HG02938 (cell line): ENCODE data around the gene BAK1.
"Not testable (repeated sequence)": the region's sequence is repeated elsewhere in the genome, so short reads cannot be mapped to it uniquely, and the experiment has no call there.

ENCODE experiments used
- ATAC-seq: cut with Tn5 transposase; IDR thresholded peaks from one replicate; pipeline ENCODE4 v1.9.1; 2021; ENCODE audit warnings: mild to moderate bottlenecking, moderate library complexity; ENCODE audit not compliant: unreplicated experiment

Gene BAK1

DNA sequence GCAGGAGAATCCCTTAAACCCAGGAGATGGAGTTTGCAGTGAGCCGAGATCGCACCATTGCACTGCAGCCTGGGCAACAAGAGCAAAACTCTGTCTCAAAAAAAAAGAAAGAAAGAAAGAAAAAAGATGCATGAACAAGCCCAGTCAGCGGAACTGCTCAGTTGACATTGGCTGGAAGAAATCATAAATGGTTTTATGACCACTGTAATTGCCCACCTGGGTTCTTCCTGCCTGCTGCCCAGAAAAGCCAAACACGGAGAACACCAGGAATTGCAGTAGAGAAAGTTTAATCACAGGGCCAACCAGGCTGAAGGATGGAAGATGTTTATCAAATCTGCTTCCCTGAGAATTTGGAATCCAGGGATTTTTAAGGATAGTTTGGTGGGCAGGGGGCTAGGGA, 22.7 kb downstream of the BAK1 start:
- ATAC-seq = no peak

DNA sequence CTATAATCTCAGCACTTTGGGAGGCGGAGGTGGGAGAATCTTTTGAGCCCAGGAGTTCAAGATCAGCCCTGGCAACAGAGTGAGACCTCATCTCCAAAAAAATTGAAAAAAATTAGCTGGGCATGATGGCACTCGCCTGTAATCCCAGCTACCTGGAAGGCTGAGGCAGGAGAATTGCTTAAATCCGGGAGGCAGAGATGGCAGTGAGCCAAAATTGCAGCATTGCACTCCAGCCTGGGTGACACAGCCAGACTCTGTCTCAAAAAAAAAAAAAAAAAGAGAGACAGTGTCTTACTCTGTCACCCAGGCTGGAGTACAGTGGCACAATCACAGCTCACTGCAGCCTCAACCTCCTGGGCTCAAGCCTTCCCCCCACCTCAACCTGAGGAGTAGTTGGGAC, 27.2 kb downstream of the BAK1 start:
- ATAC-seq = not testable (repeated sequence)

DNA sequence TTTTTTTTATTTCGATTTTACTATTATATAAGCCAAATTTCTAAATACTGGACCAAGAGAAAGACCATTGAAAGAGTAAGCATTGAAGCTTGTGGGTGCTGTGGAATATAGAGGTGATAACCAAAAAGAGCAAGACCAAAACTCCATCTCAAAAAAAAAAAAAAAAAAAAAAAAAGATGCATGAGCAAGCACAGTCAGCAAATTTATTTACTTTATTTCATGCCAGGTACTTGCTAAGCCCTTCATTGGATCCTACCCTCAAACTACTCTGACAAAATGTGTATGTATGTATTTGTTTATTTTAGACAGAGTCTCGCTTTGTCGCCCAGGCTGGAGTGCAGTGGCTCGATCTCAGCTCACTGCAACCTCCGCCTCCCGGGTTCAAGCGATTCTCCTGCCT, 27.8 kb downstream of the BAK1 start:
- no peak for ATAC-seq

DNA sequence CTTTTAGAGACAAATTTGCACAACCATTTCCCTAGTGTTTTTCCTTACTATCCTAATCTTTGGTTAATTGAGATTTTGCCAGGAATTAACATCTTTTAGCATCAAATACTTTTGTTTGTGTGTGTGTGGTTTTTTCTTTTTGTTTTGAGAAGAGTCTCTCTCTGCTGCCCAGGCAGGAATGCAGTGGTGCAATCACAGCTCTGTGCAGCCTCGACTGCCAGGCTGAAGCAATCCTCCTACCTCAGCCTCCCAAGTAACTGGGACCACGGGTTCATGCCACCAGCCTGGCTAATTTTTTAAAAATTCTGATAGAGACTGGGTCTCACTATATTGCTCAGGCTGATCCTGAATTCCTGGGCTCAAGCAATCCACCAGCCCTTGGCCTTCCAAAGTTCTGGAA, 28.5 kb downstream of the BAK1 start:
- ATAC-seq = no peak

DNA sequence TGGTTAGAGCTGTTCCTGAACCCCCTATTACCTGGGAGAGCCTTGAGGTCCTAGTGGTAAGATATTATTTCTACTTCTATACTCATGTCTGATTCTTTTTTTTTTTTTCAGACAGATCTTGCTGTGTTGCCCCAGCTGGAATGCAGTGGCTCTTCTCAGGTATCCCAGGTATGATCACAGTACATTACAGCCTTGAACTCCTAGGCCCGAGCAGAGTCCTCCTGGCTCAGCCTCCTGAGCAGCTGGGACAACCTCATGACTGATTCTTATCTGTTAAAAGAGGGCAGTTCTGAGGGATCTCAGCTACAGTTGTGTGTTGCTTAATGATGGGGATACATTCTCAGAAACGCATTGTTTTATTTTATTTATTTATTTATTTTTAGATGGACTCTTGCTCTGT, 30.2 kb downstream of the BAK1 start:
- ATAC-seq = no peak

DNA sequence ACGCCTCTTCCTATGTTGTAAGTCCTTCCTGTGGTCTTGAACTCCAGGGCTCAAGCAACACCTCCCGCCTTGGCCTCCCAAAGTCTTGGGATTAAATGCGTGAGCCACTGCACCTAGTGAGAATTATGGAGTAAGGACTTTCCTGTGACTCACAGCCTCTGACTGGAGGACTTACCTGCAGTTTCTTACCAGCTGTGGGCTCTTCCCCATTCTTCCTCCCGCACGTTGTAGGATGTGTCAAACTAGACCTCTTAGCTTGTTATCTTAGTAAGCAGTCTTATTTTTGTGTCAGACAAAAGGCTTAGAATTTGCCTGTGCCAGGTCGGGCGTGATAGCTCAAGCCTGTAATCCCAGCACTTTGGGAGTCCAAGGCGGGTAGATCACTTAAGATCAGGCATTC, 30.9 kb downstream of the BAK1 start:
- ATAC-seq = no peak

DNA sequence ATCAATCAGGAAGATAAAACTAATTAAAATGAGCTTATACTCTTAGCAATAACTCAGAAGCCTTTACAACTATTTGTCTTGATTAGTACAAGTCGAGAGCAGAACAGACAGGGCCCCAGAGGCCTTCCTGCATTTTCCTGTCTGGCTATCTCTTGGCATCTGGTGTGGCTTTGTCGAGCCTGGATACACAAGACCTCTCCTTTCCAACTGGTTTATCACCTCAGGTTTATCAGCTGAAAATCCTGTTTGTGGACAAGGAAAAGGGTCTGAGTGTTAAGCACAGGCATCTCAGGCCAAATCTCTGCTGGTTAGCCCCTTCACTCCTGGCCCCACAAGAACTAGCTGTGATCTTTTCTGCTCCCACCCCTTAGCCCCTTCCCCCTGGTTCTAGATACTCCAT, 32.6 kb downstream of the BAK1 start:
- ATAC-seq = no peak

DNA sequence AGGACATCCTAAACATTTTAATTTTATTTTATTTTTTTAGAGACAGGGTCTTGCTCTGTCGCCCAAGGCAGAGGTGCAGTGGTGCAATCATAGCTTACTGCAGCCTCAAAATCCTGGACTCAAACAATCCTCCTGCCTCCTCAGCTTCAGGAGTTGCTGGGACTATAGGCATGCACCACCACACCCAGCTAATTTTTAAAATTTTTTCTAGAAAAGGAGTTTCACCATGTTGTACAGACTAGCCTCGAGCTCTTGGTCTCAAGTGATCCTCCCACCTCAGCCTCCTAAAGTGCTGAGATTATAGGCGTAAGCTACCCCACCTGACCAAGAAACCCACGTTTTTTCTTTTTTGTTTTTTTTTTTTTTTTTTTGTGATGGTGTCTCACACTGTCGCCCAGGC, 33.3 kb downstream of the BAK1 start:
- no peak for ATAC-seq

DNA sequence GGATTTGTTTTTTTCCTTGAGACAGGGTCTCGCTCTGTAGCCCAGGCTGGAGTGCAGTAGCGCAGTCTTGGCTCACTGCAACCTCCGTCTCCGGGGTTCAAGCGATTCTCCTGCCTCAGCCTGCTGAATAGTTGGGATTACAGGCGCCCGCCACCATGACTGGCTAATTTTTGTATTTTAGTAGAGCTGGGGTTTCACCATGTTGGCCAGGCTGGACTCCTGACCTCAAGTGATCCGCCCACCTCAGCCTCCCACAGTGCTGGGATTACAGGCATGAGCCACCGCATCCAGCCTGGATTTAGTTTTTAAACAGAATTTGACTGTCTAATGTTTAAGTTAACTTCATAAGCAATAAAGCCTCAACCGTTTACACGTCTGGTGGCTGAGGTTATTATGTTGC, 34.8 kb downstream of the BAK1 start:
- ATAC-seq = not testable (repeated sequence)

DNA sequence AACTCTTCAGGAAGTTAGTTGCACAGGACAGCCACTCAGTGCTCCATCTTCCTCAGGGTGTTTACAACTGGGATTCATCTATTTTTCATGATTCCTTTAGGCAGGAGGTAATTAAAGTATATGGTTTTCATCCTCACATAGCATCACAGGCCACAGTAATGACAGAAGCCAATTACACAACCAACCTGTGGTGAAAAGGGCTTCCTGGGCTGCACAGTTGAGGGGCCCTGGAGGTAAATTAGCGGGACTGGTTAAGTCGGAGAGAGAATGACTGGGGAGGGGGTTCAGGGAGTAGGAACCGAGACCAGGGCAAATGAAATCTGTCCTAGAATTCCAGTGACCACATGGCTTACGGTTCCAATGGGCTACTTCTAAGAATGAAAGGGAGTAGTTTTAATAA, 37.0 kb downstream of the BAK1 start:
- ATAC-seq = no peak

DNA sequence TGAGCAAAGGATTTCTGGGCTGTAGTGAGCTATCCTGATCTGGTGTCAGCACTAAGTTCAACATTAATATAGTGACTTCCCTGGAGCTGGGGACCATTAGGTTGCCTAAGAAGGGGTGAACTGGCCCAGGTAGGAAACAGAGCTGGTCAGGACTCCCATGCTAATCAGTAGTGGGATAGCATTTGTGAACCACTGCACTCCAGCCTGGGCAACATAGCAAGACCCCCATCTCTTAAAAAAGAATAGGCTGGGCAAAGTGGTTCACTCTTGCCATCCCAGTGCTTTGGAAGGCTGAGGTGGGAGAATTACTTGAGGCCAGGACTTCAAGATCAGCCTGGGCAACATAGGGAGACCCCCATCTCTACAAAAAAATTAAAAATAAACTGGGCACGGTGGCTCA, 39.3 kb downstream of the BAK1 start:
- ATAC-seq = no peak

DNA sequence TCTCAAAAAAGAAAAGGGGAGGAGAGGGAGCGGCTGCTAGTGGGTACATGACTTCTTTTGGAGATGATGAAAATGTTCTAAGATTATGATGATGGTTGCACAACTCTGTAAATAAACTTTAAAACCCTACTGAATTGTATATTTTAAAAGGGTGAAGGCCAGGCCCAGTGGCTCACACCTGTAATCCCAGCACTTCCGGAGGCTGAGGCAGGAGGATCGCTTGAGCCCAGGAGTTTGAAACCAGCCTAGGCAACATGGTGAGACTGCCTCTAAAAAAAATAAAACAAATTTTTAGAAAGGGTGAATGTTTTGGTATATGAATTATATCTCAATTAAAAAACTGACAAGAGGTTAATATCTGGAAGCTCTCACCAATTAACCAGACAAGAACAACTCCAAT, 45.4 kb downstream of the BAK1 start:
- no peak for ATAC-seq

DNA sequence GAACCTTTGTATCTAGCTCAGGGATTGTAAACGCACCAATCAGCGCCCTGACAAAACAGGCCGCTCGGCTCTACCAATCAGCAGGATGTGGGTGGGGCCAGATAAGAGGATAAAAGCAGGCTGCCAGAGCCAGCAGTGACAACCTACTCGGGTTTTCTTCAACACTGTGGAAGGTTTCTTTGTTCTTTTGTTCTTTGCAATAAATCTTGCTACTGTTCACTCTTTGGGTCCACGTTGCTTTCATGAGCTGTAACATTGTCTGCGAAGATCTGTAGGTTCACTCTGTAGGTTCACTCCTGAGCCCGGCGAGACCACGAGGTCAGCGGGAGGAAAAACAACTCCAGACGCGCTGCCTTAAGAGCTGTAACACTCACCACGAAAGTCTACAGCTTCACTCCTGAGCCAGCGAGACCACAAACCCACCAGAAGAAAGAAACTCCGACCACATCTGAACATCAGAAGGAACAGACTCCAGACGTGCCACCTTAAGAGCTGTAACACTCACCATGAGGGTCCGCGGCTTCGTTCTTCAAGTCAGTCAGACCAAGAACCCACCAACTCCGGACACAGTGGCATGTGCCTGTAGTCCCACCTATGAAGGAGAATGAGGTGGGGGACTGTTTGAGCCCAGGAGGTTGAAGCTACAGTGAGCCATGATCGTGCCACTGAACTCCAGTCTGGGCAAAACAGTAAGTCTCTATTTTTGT, 46.8 kb downstream of the BAK1 start:
- ATAC-seq = not testable (repeated sequence)

DNA sequence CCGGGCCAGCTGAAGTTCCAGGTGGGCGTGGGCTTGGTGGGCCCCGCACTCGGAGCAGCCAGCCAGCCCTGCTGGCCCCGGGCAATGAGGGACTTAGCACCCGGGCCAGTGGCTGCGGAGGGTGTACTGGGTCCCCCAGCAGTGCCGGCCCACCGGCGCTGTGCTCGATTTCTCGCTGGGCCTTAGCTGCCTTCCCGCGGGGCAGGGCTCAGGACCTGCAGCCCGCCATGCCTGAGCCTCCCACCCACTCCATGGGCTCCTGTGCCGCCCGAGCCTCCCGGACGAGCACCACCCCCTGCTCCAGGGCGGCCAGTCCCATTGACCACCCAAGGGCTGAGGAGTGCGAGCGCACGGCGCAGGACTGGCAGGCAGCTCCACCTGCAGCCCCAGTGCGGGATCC, 47.6 kb downstream of the BAK1 start:
- ATAC-seq = not testable (repeated sequence)

DNA sequence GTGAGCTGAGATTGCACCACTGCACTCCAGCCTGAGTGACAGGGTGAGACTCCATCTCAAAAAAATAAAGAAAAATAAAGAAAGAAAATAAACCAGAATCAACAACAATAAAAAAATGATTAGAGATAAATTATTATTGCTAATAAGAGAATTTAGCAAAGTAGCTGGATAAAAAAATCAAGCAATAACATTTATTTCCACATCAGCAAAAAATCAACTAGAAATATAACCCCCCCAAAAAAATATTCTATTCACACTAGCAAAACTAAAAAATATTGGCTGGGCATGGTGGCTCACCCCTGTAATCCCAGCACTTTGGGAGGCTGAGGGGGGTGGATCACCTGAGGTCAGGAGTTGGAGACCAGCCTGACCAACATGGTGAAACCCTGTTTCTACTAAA, 49.5 kb downstream of the BAK1 start:
- not testable (repeated sequence) for ATAC-seq
